GM23338 (cell line): Measurements from ENCODE around the gene OR6B3.

Experiments used
- CREB1 ChIP-seq: fragments of 250-450 bp; sonication (Bioruptor Pico); IDR thresholded peaks from 2 replicates; pipeline ENCODE4 v1.5.0; 2020; ENCODE audit warnings: low read depth, mild to moderate bottlenecking, moderate library complexity
- CTCF ChIP-seq, 2 experiments: fragments of 200-600 bp in 1 of 2; sonication (generic) in 1 of 2; conservative IDR thresholded peaks; 2 replicates each; pipeline versions ENCODE4 v1.5.1 to v1.6.1; 2016 to 2017; ENCODE audit warnings: antibody characterized with exemption in 2 of 2, low read depth in 2 of 2, mild to moderate bottlenecking in 2 of 2, moderate library complexity in 1 of 2
- ETS1 ChIP-seq: IDR thresholded peaks from 2 replicates; pipeline ENCODE4 v1.6.1; 2016; ENCODE audit warnings: antibody characterized with exemption
- EZH2 ChIP-seq: fragments of 200-600 bp; sonication (generic); IDR thresholded peaks from one replicate; pipeline ENCODE4 v1.8.0; 2017; ENCODE audit warnings: antibody characterized with exemption, mild to moderate bottlenecking, low read depth; ENCODE audit not compliant: unreplicated experiment
- EZH2phosphoT487 ChIP-seq: fragments of 200-600 bp; sonication (generic); IDR thresholded peaks from one replicate; pipeline ENCODE4 v1.8.1; 2018; ENCODE audit warnings: antibody characterized with exemption; ENCODE audit not compliant: unreplicated experiment
- JUNB ChIP-seq: IDR thresholded peaks from one replicate; pipeline ENCODE4 v1.6.1; 2016; ENCODE audit warnings: antibody characterized with exemption; ENCODE audit not compliant: unreplicated experiment
- POLR2AphosphoS5 ChIP-seq: IDR thresholded peaks from 2 replicates; pipeline ENCODE4 v1.6.1; 2016; ENCODE audit warnings: antibody characterized with exemption, low read depth
- REST ChIP-seq: IDR thresholded peaks from one replicate; pipeline ENCODE4 v1.6.1; 2018; ENCODE audit warnings: antibody characterized with exemption; ENCODE audit not compliant: unreplicated experiment

GRCh38 chr2:240023792-240024191 is 29.5 kb downstream of the OR6B3 start:
- TF ChIP-seq CTCF (conservative IDR thresholded peaks at IDR 0.05; ENCODE audit: low read depth in 2 of 2): no peak
- no peak for TF ChIP-seq JUNB
- no peak for TF ChIP-seq POLR2AphosphoS5
- TF ChIP-seq EZH2: no peak
- no peak for TF ChIP-seq EZH2phosphoT487
- TF ChIP-seq CREB1 (CRISPR knock-in tag): no peak
- no peak for TF ChIP-seq REST
- TF ChIP-seq ETS1: no peak
